GM18870 (cell line): Measurements from ENCODE around the gene GFOD2.

ENCODE experiments used
- ATAC-seq: cut with Tn5 transposase; IDR thresholded peaks from one replicate; pipeline ENCODE4 v1.9.1; 2021; ENCODE audit warnings: moderate library complexity; ENCODE audit not compliant: unreplicated experiment

GFOD2 gene

GRCh38 chr16:67733734-67734470 is 14.8 kb upstream of the GFOD2 start:
- ATAC-seq = no peak

GRCh38 chr16:67731753-67732095 is 12.6 kb upstream of the GFOD2 start:
- ATAC-seq = no peak

- ATAC-seq = no peak
These were observed 12.1 kb upstream of the GFOD2 start for GRCh38 chr16:67731071-67731752.

DNA sequence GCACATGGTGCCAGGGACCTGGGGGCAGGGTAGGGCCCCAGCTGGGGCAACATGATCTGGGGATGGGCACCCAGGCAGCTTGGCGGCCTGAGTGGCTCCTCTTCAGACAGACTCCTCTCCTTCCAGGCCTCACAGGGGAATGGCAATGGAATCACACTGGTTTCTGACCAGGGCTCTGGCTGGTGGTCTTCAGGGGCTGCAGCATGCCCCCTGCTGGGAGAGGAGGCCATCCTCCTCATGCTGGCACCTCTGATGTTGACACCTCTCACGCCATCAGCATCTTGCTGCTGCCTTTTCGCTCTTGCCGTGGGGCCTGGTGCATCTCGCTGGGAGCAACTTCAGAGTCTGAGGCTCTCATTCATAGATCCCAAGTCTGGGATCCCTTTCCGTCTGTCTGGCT is 11.2 kb upstream of the GFOD2 start:
- no peak for ATAC-seq

GRCh38 chr16:67729636-67730248 is 10.6 kb upstream of the GFOD2 start:
- no peak for ATAC-seq

- ATAC-seq = no peak
These were observed 8.7 kb upstream of the GFOD2 start for GRCh38 chr16:67727521-67728485.

GRCh38 chr16:67726106-67727034 is 7.3 kb upstream of the GFOD2 start:
- ATAC-seq = no peak

- ATAC-seq = no peak
These were observed 4.8 kb upstream of the GFOD2 start for GRCh38 chr16:67723911-67724305.

- ATAC-seq = no peak
These were observed 4.2 kb upstream of the GFOD2 start for GRCh38 chr16:67723151-67723910.

GRCh38 chr16:67720236-67720635 is 1.1 kb upstream of the GFOD2 start:
- ATAC-seq = no peak

DNA sequence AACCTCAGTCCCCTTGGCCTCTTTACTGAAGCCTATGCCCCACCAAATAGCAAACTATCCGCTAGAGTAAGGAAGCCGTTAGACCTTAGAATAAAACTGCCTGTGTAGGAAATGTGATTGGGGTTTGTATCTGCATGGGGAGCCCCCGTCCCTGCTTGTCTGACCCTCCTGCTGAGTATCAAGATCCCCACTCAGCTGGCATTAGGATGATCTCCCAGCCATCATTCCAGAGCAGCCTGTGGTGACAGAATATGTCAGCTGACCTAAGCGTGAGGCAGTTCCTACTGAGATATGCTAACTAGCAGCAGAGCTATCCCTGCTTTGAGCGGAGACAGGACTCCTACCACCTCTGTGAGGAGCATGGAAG is 645 bp upstream of the GFOD2 start:
- peak; percentile 10 for ATAC-seq

- no peak for ATAC-seq
These were observed 458 bp downstream of the GFOD2 start for GRCh38 chr16:67718668-67719047.

GRCh38 chr16:67716097-67716496 is 3.0 kb downstream of the GFOD2 start:
- ATAC-seq = no peak

DNA sequence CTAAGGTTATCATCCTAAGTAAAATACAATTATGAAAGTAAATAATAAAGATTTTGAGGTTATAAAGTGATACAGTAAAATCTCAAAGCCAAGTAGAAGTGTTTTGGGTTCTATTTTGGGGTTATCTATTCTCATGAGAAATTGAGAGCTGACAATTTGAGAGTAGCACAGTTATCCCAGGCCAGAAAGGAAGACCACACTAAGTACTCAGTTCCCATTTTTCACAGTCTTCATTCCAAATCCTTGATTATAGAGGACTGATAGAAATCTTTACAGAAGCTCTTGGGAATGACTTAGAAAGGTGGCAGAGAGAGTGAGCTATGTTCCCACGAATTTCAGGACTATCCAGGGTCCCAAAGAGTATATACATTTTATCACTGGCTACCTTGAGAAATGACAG is 4.6 kb downstream of the GFOD2 start:
- ATAC-seq = no peak

GRCh38 chr16:67713647-67714273 is 5.4 kb downstream of the GFOD2 start:
- ATAC-seq = no peak

DNA sequence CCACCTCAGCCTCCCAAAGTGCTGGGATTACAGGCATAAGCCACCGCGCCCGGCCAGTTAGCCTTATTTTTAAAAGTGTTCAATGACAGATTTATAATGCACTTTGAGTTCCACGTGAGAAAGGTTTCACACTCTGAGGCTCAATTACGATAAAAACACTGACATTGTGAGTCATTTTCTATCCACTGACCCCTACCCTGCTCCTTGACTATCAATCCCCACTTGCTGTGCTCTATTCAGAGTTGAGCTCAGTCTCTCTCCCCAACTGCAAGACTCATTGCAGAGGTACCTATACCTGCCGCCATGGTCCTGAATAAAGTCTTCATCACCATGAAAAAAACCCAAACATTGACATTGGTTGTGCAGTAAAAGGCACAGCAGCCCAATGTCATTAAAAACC is 8.5 kb downstream of the GFOD2 start:
- ATAC-seq = no peak

DNA sequence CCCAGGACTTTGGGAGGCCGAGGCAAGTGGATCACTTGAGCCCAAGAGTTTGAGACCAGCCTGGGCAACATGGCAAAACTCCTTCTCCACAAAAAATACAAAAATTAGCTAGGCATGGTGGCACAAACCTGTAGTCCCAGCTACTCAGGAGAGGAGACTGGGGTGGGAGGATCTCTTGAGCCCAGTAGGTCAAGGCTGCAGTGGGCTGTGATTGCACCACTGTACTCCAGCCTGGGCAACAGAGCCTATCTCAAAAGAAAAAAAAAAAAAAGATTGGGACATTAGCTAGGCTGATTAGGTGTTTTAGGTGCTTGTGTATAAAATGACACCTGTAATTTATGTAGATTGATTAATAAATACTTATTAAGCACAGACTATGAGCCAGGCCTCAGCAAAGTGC is 10.1 kb downstream of the GFOD2 start:
- ATAC-seq = no peak

GRCh38 chr16:67708368-67708771 is 10.7 kb downstream of the GFOD2 start:
- no peak for ATAC-seq

DNA sequence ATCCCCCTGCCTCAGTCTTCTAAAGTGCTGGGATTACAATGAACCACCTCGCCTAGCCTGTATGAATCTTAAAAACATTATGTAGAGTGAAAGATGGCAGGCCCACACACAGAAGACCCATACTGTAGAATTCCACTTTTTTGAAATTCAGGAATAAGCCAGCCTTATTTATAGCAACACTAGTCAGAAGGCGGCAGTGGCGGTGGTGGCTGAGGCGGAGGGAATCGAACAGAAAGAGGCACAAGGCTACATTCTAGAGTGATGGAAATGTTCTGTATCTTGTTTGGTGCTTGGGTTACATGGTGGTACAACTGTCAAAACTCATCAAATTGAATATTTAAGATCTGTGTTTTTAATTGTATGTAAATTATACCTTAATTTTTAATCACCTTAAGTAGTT is 11.3 kb downstream of the GFOD2 start:
- ATAC-seq = no peak
